Measurements from ENCODE around the gene HPS4. TPM values are rescaled to one million over a fixed set of nuclear protein-coding genes. Genes with fewer than 3 reads are reported as not detected.

HPS4 gene
- total RNA-seq, 1 donor from 2014 or later = 34.2 TPM

DNA sequence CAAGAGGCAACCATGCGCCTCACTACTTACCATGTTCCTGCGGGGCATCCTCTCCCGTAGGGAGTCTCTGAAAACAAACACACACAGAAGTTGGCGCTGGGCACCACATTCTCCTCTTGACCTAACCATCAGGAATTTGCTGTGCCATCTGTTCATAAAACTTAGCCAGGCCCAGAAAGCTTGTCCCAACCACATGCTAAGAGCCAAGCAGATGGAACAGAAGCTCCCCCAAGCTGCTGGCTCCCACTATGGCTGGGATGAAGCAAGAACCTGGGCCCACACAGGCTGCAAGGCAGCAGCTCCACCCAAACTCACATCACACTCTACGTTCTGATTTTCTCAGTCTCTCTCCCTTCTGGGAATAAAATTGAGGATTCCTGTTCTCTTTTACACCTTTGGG is 17.4 kb downstream of the HPS4 start:
- H3K36me3 Mint-ChIP-seq (ENCODE audit: low read depth, unreplicated experiment) = peaks cover 52% of the 10 kb centered on the region
- peaks cover 2% of the 10 kb centered on the region for H3K27me3 Mint-ChIP-seq (ENCODE audit: unreplicated experiment)
- H3K9me3 Mint-ChIP-seq (ENCODE audit: unreplicated experiment) = no peaks in the 10 kb centered on the region
- no peak for DNase-seq (ENCODE audit: low spot score)
- H3K4me3 Mint-ChIP-seq (ENCODE audit: unreplicated experiment) = peak overlapping the region; percentile 35
- TF ChIP-seq, protein P1, sequence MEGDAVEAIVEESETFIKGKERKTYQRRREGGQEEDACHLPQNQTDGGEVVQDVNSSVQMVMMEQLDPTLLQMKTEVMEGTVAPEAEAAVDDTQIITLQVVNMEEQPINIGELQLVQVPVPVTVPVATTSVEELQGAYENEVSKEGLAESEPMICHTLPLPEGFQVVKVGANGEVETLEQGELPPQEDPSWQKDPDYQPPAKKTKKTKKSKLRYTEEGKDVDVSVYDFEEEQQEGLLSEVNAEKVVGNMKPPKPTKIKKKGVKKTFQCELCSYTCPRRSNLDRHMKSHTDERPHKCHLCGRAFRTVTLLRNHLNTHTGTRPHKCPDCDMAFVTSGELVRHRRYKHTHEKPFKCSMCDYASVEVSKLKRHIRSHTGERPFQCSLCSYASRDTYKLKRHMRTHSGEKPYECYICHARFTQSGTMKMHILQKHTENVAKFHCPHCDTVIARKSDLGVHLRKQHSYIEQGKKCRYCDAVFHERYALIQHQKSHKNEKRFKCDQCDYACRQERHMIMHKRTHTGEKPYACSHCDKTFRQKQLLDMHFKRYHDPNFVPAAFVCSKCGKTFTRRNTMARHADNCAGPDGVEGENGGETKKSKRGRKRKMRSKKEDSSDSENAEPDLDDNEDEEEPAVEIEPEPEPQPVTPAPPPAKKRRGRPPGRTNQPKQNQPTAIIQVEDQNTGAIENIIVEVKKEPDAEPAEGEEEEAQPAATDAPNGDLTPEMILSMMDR (IDR thresholded peaks at IDR 0.05; ENCODE audit: unreplicated experiment) = no peak
- no peaks in the 10 kb centered on the region for H3K4me1 Mint-ChIP-seq (ENCODE audit: unreplicated experiment)
- H3K27ac Mint-ChIP-seq (ENCODE audit: unreplicated experiment) = no peak overlapping the region

DNA sequence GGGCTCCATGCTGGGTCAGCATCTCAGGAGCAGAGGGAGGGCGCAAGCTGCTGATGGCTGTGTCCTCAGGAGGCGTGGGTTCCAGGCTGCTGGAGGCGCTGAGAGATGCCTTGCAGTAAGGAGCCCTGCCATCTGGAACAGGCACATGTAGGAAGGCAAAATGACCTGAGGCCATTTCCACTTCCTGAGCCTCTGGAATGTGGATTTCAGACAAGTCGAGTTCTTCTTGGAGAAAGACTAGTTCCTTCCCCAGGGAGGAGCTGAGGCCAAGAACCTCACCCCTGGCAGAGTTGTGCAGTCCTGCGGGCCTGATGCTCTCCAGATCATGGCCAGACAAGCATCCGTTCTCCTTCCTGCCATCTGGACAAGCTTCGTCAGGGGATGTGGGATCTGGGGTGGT is 19.3 kb downstream of the HPS4 start:
- Mint-ChIP-seq H3K27ac (ENCODE audit: unreplicated experiment) (peak overlapping the region; percentile 7), H3K27me3 (ENCODE audit: unreplicated experiment) (peaks cover 2% of the 10 kb centered on the region), H3K9me3 (ENCODE audit: unreplicated experiment) (no peaks in the 10 kb centered on the region), H3K4me3 (ENCODE audit: unreplicated experiment) (peak overlapping the region; percentile 13), H3K36me3 (ENCODE audit: low read depth, unreplicated experiment) (peaks cover 38% of the 10 kb centered on the region), H3K4me1 (ENCODE audit: unreplicated experiment) (no peaks in the 10 kb centered on the region)
- TF ChIP-seq, protein P1 (IDR thresholded peaks at IDR 0.05; ENCODE audit: unreplicated experiment) = no peak
- DNase-seq (ENCODE audit: low spot score) = no peak

DNA sequence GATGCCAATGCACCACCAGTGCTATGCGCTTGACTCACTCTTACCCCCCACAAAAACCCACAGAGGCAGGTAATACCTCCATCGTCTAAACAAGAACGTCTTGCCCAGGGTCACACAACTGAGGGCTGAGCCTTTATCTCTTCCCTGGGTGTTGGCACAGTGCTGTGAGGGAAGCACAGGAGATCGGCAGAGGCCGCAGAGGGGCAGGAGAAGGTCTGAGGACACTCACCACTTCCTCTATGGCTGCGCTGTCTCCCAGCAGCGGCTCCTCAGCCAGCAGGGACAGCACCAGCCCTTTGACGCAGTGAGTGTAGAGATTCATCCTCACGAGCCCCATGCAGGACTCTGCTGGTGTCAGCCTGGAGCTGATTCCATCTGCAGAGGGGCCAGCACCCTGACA is 19.9 kb downstream of the HPS4 start:
- Mint-ChIP-seq H3K4me1 (ENCODE audit: unreplicated experiment) (no peaks in the 10 kb centered on the region), H3K27me3 (ENCODE audit: unreplicated experiment) (peaks cover 3% of the 10 kb centered on the region), H3K4me3 (ENCODE audit: unreplicated experiment) (no peak overlapping the region), H3K36me3 (ENCODE audit: low read depth, unreplicated experiment) (peaks cover 32% of the 10 kb centered on the region), H3K9me3 (ENCODE audit: unreplicated experiment) (no peaks in the 10 kb centered on the region), H3K27ac (ENCODE audit: unreplicated experiment) (no peak overlapping the region)
- DNase-seq (ENCODE audit: low spot score) = no peak
- TF ChIP-seq, protein P1 (IDR thresholded peaks at IDR 0.05; ENCODE audit: unreplicated experiment) = no peak

DNA sequence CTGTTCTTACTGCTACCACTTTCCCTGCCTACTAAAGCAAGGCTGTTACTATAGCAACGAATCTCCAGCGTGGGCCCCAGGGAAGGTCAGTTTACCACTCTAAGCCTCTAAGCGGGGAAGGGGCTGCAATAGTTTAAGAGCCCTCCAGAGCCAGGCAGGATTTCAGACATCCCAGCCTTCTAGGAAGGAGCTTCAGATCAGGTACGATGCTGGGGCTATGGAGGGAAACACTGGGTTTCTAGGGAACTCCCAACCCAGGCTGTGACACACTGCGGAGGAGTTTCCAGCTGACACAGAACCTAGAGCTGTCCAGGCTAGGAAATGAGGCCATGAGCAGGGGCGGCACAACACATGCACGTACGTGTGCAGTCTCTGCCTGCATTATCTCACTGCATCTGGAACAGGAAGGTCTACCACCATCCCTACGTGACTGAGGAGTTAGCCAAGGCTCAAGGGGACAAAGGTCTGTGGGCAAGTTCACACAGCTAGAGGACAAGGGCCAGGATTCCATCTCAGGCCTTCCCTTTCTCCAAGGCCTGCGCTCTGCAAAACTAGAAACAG is 20.4 kb downstream of the HPS4 start:
- Mint-ChIP-seq H3K27ac (ENCODE audit: unreplicated experiment) (no peak overlapping the region), H3K4me3 (ENCODE audit: unreplicated experiment) (no peak overlapping the region), H3K36me3 (ENCODE audit: low read depth, unreplicated experiment) (peaks cover 27% of the 10 kb centered on the region), H3K4me1 (ENCODE audit: unreplicated experiment) (no peaks in the 10 kb centered on the region), H3K27me3 (ENCODE audit: unreplicated experiment) (peaks cover 3% of the 10 kb centered on the region), H3K9me3 (ENCODE audit: unreplicated experiment) (no peaks in the 10 kb centered on the region)
- DNase-seq (ENCODE audit: low spot score) = no peak
- TF ChIP-seq, protein P1 (IDR thresholded peaks at IDR 0.05; ENCODE audit: unreplicated experiment) = no peak

DNA sequence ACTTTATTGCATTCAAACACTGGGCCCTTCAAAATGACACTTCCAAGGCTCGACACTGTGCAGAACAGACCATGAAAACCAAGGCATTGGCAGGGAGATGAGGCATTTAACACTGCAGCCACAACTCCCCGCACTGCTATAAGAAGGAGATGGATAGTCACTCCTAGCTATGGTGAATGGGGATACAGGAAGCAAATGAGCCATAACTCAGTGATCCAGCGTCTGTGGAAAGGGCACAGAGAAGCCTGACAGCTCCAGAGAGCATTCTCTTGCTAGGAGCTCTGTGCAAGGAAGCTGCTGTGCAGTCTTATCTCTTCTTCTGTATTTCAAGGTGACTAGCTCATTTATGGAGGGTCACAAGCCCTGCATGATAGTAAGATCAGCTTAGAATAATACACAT is 20.9 kb downstream of the HPS4 start:
- TF ChIP-seq, protein P1 (IDR thresholded peaks at IDR 0.05; ENCODE audit: unreplicated experiment) = no peak
- Mint-ChIP-seq H3K27me3 (ENCODE audit: unreplicated experiment) (peaks cover 3% of the 10 kb centered on the region), H3K27ac (ENCODE audit: unreplicated experiment) (no peak overlapping the region), H3K36me3 (ENCODE audit: low read depth, unreplicated experiment) (peaks cover 25% of the 10 kb centered on the region), H3K9me3 (ENCODE audit: unreplicated experiment) (no peaks in the 10 kb centered on the region), H3K4me3 (ENCODE audit: unreplicated experiment) (no peak overlapping the region), H3K4me1 (ENCODE audit: unreplicated experiment) (no peaks in the 10 kb centered on the region)
- no peak for DNase-seq (ENCODE audit: low spot score)

Measured in endothelial cell (in vitro differentiated cells).